Subcutaneous abdominal adipose tissue (tissue), 5 donors: ENCODE data around the gene MAML3.

Source experiments
- H3K27ac ChIP-seq: one replicate; pipeline ENCODE4 v1.7.0; 2013; ENCODE audit warnings: low read depth, mild to moderate bottlenecking, inconsistent platforms, low read length, moderate library complexity
- H3K27me3 ChIP-seq, 5 donors: one replicate each; pipeline ENCODE4 v1.7.0; 2013; ENCODE audit warnings: low read length in 5 of 5, inconsistent platforms in 1 of 5; ENCODE audit not compliant: control insufficient read depth in 5 of 5, insufficient read depth in 4 of 5
- H3K36me3 ChIP-seq, 5 donors: one replicate each; pipeline ENCODE4 v1.7.0; 2013; ENCODE audit warnings: low read length in 5 of 5; ENCODE audit not compliant: control insufficient read depth in 5 of 5, insufficient read depth in 5 of 5
- H3K4me1 ChIP-seq, 5 donors: one replicate each; pipeline ENCODE4 v1.7.0; 2013; ENCODE audit warnings: low read length in 5 of 5, mild to moderate bottlenecking in 3 of 5, moderate library complexity in 1 of 5; ENCODE audit not compliant: control insufficient read depth in 5 of 5, insufficient read depth in 5 of 5
- H3K4me3 ChIP-seq, 5 donors: one replicate each; pipeline ENCODE4 v1.7.0; 2013; ENCODE audit warnings: low read length in 5 of 5, low read depth in 1 of 5
- H3K9ac ChIP-seq, 5 donors: one replicate each; pipeline ENCODE4 v1.7.0; 2013; ENCODE audit warnings: low read length in 5 of 5, mild to moderate bottlenecking in 4 of 5, moderate library complexity in 3 of 5
- H3K9me3 ChIP-seq, 5 donors: one replicate each; pipeline ENCODE4 v1.7.0; 2013; ENCODE audit warnings: low read length in 5 of 5; ENCODE audit not compliant: control insufficient read depth in 5 of 5
- donor health status: healthy.
- donor health status: healthy.
- donor health status: healthy.
- donor health status: healthy.
- donor health status: healthy.

The MAML3 gene

GRCh38 chr4:139963708-139964107, 190.3 kb downstream of the MAML3 start:
- Histone ChIP-seq H3K4me3 (no peak overlapping the region), H3K36me3 (no peaks in the 10 kb centered on the region), H3K4me1 (peaks cover 0 to 31% (median 13%) of the 10 kb centered on the region in 5 donors), H3K9me3 (no peaks in the 10 kb centered on the region), H3K27me3 (no peaks in the 10 kb centered on the region), H3K9ac (no peak overlapping the region), H3K27ac (no peak overlapping the region)

DNA sequence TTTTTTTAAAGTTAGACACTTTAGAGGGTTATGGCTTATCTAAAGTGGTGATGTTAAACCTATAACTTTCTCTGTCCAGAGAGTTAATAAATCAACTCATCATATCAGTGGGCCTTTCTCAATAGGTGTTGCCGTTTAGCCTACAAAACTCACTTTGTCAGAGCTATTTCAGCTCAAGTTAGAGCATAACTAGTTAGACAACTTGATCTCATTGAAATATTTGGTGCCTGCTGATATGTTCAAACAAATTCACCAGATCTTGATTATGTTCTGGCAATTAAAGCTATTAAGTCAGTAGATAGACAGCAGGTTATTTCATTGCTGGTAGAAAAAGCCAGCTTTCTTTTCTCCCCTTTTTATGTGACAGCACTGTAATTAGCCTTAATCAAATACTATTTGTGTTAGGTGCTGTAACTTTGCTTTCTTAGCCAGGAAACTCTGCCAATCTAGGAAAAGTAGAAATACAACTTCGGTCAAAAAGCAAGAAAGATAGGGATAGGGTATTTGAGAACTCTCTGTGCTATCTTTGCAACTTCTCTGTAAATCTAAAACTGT, 191.8 kb downstream of the MAML3 start:
- Histone ChIP-seq H3K27ac (no peak overlapping the region), H3K9me3 (no peaks in the 10 kb centered on the region), H3K9ac (no peak overlapping the region), H3K36me3 (no peaks in the 10 kb centered on the region), H3K27me3 (no peaks in the 10 kb centered on the region), H3K4me1 (peaks cover 0 to 23% (median 9%) of the 10 kb centered on the region in 5 donors), H3K4me3 (no peak overlapping the region)

DNA sequence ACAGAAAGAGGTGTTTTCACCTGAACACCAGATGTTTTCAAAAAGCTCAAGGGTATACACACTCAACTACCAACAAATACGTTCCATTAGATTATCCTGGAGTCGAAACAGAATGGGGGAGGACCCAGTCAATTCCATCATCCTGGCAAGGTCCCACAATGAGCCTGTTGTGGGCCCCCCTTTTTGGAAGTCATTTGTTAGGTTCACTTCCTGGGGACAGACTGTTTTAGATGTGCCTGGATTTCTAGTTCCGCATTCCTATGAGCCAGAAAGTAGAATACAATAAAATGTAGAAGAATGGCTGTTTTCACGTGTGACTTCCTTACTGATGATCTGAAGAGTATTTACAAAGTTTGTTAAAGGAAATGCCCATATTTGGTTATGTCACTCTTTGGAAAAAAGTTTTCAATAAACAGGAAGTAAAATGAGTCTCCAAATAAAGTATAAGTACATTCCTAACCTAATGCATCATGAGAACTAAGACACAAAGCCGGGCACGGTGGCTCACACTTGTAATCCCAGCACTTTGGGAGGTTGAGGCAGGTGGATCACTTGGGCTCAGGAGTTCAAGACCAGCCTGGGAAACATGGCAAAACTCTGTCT, 192.5 kb downstream of the MAML3 start:
- no peaks in the 10 kb centered on the region for H3K27me3 ChIP-seq
- H3K4me3 ChIP-seq, result no peak overlapping the region
- peak overlapping the region; percentile 10 for H3K27ac ChIP-seq
- H3K4me1 ChIP-seq, result peaks cover 0 to 25% (median 11%) of the 10 kb centered on the region in 5 donors
- H3K36me3 ChIP-seq, result no peaks in the 10 kb centered on the region
- H3K9ac ChIP-seq, result no peak overlapping the region
- H3K9me3 ChIP-seq, result no peaks in the 10 kb centered on the region

- H3K4me1 ChIP-seq, result peaks cover 0 to 25% (median 20%) of the 10 kb centered on the region in 5 donors
- no peak overlapping the region for H3K9ac ChIP-seq
- no peak overlapping the region for H3K4me3 ChIP-seq
- H3K9me3 ChIP-seq, result no peaks in the 10 kb centered on the region
- H3K36me3 ChIP-seq, result no peaks in the 10 kb centered on the region
- H3K27me3 ChIP-seq, result no peaks in the 10 kb centered on the region
- no peak overlapping the region for H3K27ac ChIP-seq
Observed at GRCh38 chr4:139959396-139959795, 194.6 kb downstream of the MAML3 start.

- no peaks in the 10 kb centered on the region for H3K36me3 ChIP-seq
- no peak overlapping the region for H3K9ac ChIP-seq
- H3K27me3 ChIP-seq, result no peaks in the 10 kb centered on the region
- H3K27ac ChIP-seq, result no peak overlapping the region
- peaks cover 0 to 25% (median 20%) of the 10 kb centered on the region in 5 donors for H3K4me1 ChIP-seq
- no peaks in the 10 kb centered on the region for H3K9me3 ChIP-seq
- H3K4me3 ChIP-seq, result no peak overlapping the region
Observed at GRCh38 chr4:139958739-139959098, 195.3 kb downstream of the MAML3 start.

DNA sequence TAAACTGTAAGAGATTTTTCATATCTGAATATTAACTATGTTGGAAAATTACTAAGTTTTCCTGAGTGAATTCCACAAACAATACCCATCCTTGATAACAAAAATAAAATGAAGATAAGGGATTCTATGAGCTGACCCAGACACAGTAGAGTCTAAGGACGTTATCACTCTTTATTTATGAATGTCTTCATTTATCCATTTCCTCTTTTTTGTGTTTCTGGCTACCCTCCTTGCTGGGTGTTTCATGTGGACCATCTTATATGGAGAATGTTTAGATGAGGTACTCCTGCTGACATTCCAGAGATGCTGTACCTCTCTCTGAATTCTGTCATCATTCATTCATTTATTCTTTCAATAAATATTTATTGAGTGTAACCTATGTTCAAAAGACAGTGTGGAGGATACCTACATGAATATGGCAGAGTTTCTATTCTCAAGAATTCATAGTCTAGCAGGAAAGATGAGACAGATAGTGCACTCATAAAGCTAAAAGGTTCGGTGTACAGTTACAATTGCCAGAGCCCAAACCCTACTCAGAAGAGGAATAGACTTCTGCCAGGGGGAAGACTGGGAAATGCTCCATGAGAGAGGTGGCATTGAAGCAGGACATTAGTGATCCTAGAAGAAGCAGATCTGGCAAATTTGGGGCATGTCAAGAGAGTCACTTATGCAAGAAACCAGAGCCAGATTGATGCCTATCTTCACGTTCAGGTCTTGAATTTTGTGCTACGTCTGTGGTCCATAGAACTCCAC, 195.8 kb downstream of the MAML3 start:
- H3K4me1 ChIP-seq, result peaks cover 0 to 28% (median 24%) of the 10 kb centered on the region in 5 donors
- no peak overlapping the region for H3K4me3 ChIP-seq
- H3K9me3 ChIP-seq, result no peaks in the 10 kb centered on the region
- H3K27me3 ChIP-seq, result no peaks in the 10 kb centered on the region
- H3K27ac ChIP-seq, result no peak overlapping the region
- no peak overlapping the region for H3K9ac ChIP-seq
- H3K36me3 ChIP-seq, result no peaks in the 10 kb centered on the region

GRCh38 chr4:139957065-139957464, 196.9 kb downstream of the MAML3 start:
- H3K36me3 ChIP-seq, result no peaks in the 10 kb centered on the region
- H3K4me3 ChIP-seq, result no peak overlapping the region
- H3K4me1 ChIP-seq, result peaks cover 0 to 31% (median 21%) of the 10 kb centered on the region in 5 donors
- H3K9ac ChIP-seq, result no peak overlapping the region
- no peaks in the 10 kb centered on the region for H3K27me3 ChIP-seq
- no peak overlapping the region for H3K27ac ChIP-seq
- no peaks in the 10 kb centered on the region for H3K9me3 ChIP-seq

- peak overlapping the region in 2 of 5 donors; percentile 9 to 11 for H3K9ac ChIP-seq
Observed at GRCh38 chr4:139956507-139957017, 197.4 kb downstream of the MAML3 start.

GRCh38 chr4:139955600-139955999, 198.4 kb downstream of the MAML3 start:
- H3K27ac ChIP-seq, result peak overlapping the region; percentile 20
- no peaks in the 10 kb centered on the region for H3K27me3 ChIP-seq
- H3K9me3 ChIP-seq, result no peaks in the 10 kb centered on the region

More at GRCh38 chr4:139956507-139957017, 197.4 kb downstream of the MAML3 start:
- Histone ChIP-seq H3K4me1 (peaks cover 0 to 29% (median 19%) of the 10 kb centered on the region in 5 donors), H3K27me3 (no peaks in the 10 kb centered on the region), H3K9me3 (no peaks in the 10 kb centered on the region), H3K36me3 (no peaks in the 10 kb centered on the region), H3K4me3 (peak overlapping the region; percentile 21 to 56 (median 26)), H3K27ac (peak overlapping the region; percentile 20)

GRCh38 chr4:139954512-139954911, 199.5 kb downstream of the MAML3 start:
- Histone ChIP-seq H3K4me1 (peaks cover 0 to 29% (median 19%) of the 10 kb centered on the region in 5 donors), H3K4me3 (no peak overlapping the region), H3K9me3 (no peaks in the 10 kb centered on the region), H3K27me3 (no peaks in the 10 kb centered on the region), H3K27ac (no peak overlapping the region), H3K36me3 (no peaks in the 10 kb centered on the region), H3K9ac (no peak overlapping the region)

More at GRCh38 chr4:139955600-139955999, 198.4 kb downstream of the MAML3 start:
- Histone ChIP-seq H3K4me3 (no peak overlapping the region), H3K9ac (no peak overlapping the region), H3K36me3 (no peaks in the 10 kb centered on the region), H3K4me1 (peaks cover 0 to 29% (median 19%) of the 10 kb centered on the region in 5 donors)
